ENCODE data around the gene SEC14L1.

Gene SEC14L1

DNA sequence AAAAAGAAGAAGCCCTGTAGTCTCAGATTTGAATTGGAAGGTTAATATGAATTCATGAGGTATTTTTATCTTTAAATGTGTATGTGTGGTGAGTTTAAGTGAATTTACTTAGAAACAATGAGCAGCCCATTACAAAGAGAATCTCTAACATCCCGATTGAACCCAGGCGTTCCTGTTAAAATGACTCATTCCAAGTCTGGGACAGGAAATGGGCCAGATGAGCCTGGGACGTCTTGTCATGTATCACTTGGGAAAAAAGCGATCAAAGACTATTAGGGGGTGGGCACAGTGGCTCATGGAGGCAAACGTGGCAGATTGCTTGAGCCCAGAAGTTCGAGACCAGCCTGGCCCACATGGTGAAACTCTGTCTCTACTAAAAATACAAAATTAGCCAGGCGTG, 81.6 kb downstream of the SEC14L1 start:
- H2BK5ac ChIP-seq (ENCODE audit: low read depth, low read length, poor library complexity) = no peak overlapping the region
- H3K79me2 ChIP-seq (ENCODE audit: control insufficient read depth, insufficient read depth, low read length, poor library complexity) = no peaks in the 10 kb centered on the region
- H2AFZ ChIP-seq (ENCODE audit: insufficient read depth, low read length, poor library complexity) = no peak overlapping the region
- H4K8ac ChIP-seq (ENCODE audit: low read depth, low read length) = no peak overlapping the region
- no peak overlapping the region for H3K4me3 ChIP-seq (ENCODE audit: low read depth, low read length)
- H3K23ac ChIP-seq (ENCODE audit: low read length) = no peak overlapping the region
- H4K12ac ChIP-seq (ENCODE audit: low read depth, low read length) = no peak overlapping the region
- no peaks in the 10 kb centered on the region for H3K9me3 ChIP-seq (ENCODE audit: insufficient read depth, low read depth, low read length)
- no peak overlapping the region for H3K4ac ChIP-seq (ENCODE audit: low read depth, low read length)
- no peaks in the 10 kb centered on the region for H3K27me3 ChIP-seq (ENCODE audit: insufficient read depth, low read length)
- no peak overlapping the region for H3K14ac ChIP-seq (ENCODE audit: low read length)
- H3K36me3 ChIP-seq (ENCODE audit: control insufficient read depth in 1 of 2, insufficient read depth in 2 of 2, low read length in 2 of 2) = peaks cover 9 to 14% of the 10 kb centered on the region in 2 experiments
- no peak overlapping the region for H3K4me2 ChIP-seq (ENCODE audit: low read length)
- H2BK120ac ChIP-seq (ENCODE audit: insufficient read depth, low read length, poor library complexity) = no peak overlapping the region
- DNase-seq = no peak
- H3K4me1 ChIP-seq (ENCODE audit: control insufficient read depth in 1 of 2, insufficient read depth in 2 of 2, low read length in 2 of 2) = no peaks in the 10 kb centered on the region
- no peak overlapping the region for H3K27ac ChIP-seq (ENCODE audit: low read depth, low read length)
- H2AK5ac ChIP-seq (ENCODE audit: low read length) = no peak overlapping the region
- H3K9ac ChIP-seq (ENCODE audit: low read length) = no peak overlapping the region
- H3K79me1 ChIP-seq (ENCODE audit: low read length) = no peaks in the 10 kb centered on the region
- H4K91ac ChIP-seq (ENCODE audit: low read depth, low read length) = no peak overlapping the region
- H2BK12ac ChIP-seq (ENCODE audit: low read length) = no peak overlapping the region
- WGBS (ENCODE audit: extremely low coverage, insufficient coverage, insufficient read length) = no CpG with 5 or more reads among the region's 7 CpGs
- no peak overlapping the region for H3K18ac ChIP-seq (ENCODE audit: low read length)

DNA sequence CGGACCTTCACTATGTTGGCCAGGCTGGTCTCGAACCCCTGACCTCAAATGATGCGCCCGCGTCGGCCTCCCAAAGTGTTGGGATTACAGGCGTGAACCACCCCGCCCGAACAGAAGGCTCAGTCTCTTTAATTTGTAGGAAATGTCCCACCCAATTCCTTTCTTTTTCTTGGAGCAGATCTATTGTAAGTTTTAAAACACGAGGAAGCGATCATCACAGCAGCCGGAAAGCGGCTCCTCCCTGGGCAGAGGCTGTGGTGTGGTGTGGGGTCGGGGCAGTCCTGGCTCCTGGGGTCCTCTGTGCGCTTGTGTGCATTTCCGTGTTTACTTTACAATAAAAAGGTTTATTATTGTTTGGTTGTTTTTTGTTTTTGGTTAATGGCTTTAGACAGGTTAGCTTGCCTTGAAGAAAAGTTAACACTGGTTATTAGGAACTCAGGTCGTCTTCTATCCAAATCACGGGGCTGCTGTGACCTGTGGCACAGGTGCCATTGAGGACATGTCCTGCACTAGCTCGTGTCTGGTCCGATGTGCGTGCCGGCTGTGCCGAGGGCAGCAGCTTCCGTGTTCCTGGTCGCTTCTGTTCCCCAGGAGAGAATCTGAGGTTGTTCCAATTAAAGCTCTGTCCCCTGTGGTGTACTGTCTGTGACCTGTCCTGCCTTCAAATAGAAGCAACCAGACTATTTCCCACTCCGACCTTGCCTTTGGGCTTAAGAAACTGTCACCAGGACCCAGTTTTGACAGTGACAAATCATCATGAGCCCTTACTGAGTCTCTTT, 83.1 kb downstream of the SEC14L1 start:
- Histone ChIP-seq H4K8ac (ENCODE audit: low read depth, low read length) (no peak overlapping the region), H3K4ac (ENCODE audit: low read depth, low read length) (no peak overlapping the region), H3K23ac (ENCODE audit: low read length) (no peak overlapping the region), H3K9ac (ENCODE audit: low read length) (no peak overlapping the region), H3K79me2 (ENCODE audit: control insufficient read depth, insufficient read depth, low read length, poor library complexity) (no peaks in the 10 kb centered on the region), H2BK5ac (ENCODE audit: low read depth, low read length, poor library complexity) (no peak overlapping the region), H3K4me2 (ENCODE audit: low read length) (no peak overlapping the region), H3K18ac (ENCODE audit: low read length) (no peak overlapping the region), H3K27me3 (ENCODE audit: insufficient read depth, low read length) (no peaks in the 10 kb centered on the region), H4K91ac (ENCODE audit: low read depth, low read length) (no peak overlapping the region), H3K4me3 (ENCODE audit: low read depth, low read length) (no peak overlapping the region), H3K9me3 (ENCODE audit: insufficient read depth, low read depth, low read length) (no peaks in the 10 kb centered on the region), H3K27ac (ENCODE audit: low read depth, low read length) (no peak overlapping the region), H3K14ac (ENCODE audit: low read length) (no peak overlapping the region), H3K36me3 (ENCODE audit: control insufficient read depth in 1 of 2, insufficient read depth in 2 of 2, low read length in 2 of 2) (peaks cover 4% of the 10 kb centered on the region in 2 experiments), H2BK120ac (ENCODE audit: insufficient read depth, low read length, poor library complexity) (no peak overlapping the region), H3K4me1 (ENCODE audit: control insufficient read depth in 1 of 2, insufficient read depth in 2 of 2, low read length in 2 of 2) (no peaks in the 10 kb centered on the region), H2AFZ (ENCODE audit: insufficient read depth, low read length, poor library complexity) (no peak overlapping the region), H2AK5ac (ENCODE audit: low read length) (no peak overlapping the region), H3K79me1 (ENCODE audit: low read length) (no peaks in the 10 kb centered on the region), H4K12ac (ENCODE audit: low read depth, low read length) (no peak overlapping the region), H2BK12ac (ENCODE audit: low read length) (no peak overlapping the region)
- no peak for DNase-seq
- no CpG with 5 or more reads among the region's 26 CpGs for WGBS (ENCODE audit: extremely low coverage, insufficient coverage, insufficient read length)

DNA sequence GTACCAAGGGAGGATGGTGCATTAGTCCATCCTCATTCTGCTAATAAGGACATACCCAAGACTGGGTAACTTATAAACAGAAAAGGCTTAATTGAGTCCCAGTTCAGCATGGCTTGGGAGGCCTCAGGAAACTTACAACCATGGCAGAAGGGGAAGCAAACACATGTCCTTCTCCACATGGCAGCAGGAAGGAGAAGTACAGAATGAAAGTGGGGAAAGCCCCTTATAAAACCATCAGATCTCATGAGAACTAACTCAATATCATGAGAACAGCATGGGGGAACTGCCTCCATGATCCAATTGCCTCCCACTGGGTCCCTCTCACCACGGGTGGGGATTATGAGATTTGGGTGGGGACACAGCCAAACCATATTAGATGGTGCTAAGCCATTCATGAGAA, 84.5 kb downstream of the SEC14L1 start:
- no peak overlapping the region for H3K27ac ChIP-seq (ENCODE audit: low read depth, low read length)
- no peak overlapping the region for H2BK120ac ChIP-seq (ENCODE audit: insufficient read depth, low read length, poor library complexity)
- no peak overlapping the region for H4K12ac ChIP-seq (ENCODE audit: low read depth, low read length)
- no peak overlapping the region for H3K9ac ChIP-seq (ENCODE audit: low read length)
- H3K4me2 ChIP-seq (ENCODE audit: low read length) = no peak overlapping the region
- DNase-seq = no peak
- no peak overlapping the region for H2BK12ac ChIP-seq (ENCODE audit: low read length)
- no peaks in the 10 kb centered on the region for H3K27me3 ChIP-seq (ENCODE audit: insufficient read depth, low read length)
- no peak overlapping the region for H2AFZ ChIP-seq (ENCODE audit: insufficient read depth, low read length, poor library complexity)
- no peak overlapping the region for H3K14ac ChIP-seq (ENCODE audit: low read length)
- no CpG with 5 or more reads among the region's 1 CpG for WGBS (ENCODE audit: extremely low coverage, insufficient coverage, insufficient read length)
- H3K18ac ChIP-seq (ENCODE audit: low read length) = no peak overlapping the region
- H2AK5ac ChIP-seq (ENCODE audit: low read length) = no peak overlapping the region
- no peak overlapping the region for H3K4me3 ChIP-seq (ENCODE audit: low read depth, low read length)
- H2BK5ac ChIP-seq (ENCODE audit: low read depth, low read length, poor library complexity) = no peak overlapping the region
- H3K79me2 ChIP-seq (ENCODE audit: control insufficient read depth, insufficient read depth, low read length, poor library complexity) = no peaks in the 10 kb centered on the region
- H3K4me1 ChIP-seq (ENCODE audit: control insufficient read depth in 1 of 2, insufficient read depth in 2 of 2, low read length in 2 of 2) = no peaks in the 10 kb centered on the region
- H4K8ac ChIP-seq (ENCODE audit: low read depth, low read length) = no peak overlapping the region
- no peak overlapping the region for H3K23ac ChIP-seq (ENCODE audit: low read length)
- no peaks in the 10 kb centered on the region for H3K9me3 ChIP-seq (ENCODE audit: insufficient read depth, low read depth, low read length)
- no peak overlapping the region for H4K91ac ChIP-seq (ENCODE audit: low read depth, low read length)
- no peak overlapping the region for H3K4ac ChIP-seq (ENCODE audit: low read depth, low read length)
- H3K79me1 ChIP-seq (ENCODE audit: low read length) = no peaks in the 10 kb centered on the region
- no peaks in the 10 kb centered on the region for H3K36me3 ChIP-seq (ENCODE audit: control insufficient read depth in 1 of 2, insufficient read depth in 2 of 2, low read length in 2 of 2)

DNA sequence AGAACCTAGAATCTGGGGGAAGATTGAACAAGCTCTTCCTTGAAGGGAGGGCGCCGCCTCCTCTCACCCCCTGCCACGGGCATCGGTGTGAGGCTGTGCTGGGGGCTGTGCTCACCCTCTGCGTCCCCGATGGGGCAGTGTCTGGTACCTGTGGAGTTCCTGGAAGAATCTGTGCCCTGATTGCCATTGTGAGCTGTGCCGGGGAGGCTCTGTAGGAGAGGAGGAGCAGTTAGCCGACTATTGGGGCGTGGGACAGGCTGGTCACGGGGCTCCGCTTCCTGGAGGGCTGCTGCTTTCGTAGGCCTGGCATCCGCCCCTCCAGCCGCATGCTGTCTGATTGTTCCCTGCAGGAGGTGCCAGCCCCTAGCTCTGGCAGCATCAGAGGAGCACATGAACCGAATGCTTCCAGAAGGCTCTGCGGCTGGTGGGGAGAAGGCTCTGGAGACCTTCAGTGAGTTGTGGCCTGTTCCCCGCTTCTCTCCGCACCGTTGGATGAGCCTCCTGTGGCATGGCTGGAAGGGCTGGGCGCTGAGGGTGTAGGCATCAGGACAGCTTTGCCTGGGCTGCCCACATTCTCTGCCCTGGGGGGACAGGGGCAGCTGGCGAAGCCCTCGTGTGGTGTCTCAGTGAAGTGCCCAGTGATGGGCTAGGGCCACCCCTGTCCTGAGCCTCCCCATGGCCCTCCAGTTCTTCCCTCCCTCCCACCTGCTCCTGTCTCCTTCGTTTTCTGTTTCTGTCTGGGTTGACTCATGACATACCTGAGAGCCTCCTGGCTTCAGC, 86.9 kb downstream of the SEC14L1 start:
- no CpG with 5 or more reads among the region's 23 CpGs for WGBS (ENCODE audit: extremely low coverage, insufficient coverage, insufficient read length)
- no peak overlapping the region for H2AFZ ChIP-seq (ENCODE audit: insufficient read depth, low read length, poor library complexity)
- no peaks in the 10 kb centered on the region for H3K27me3 ChIP-seq (ENCODE audit: insufficient read depth, low read length)
- H3K23ac ChIP-seq (ENCODE audit: low read length) = no peak overlapping the region
- no peak overlapping the region for H3K4me2 ChIP-seq (ENCODE audit: low read length)
- H3K4me3 ChIP-seq (ENCODE audit: low read depth, low read length) = no peak overlapping the region
- no peak overlapping the region for H4K8ac ChIP-seq (ENCODE audit: low read depth, low read length)
- no peak overlapping the region for H3K4ac ChIP-seq (ENCODE audit: low read depth, low read length)
- H3K14ac ChIP-seq (ENCODE audit: low read length) = no peak overlapping the region
- H3K36me3 ChIP-seq (ENCODE audit: control insufficient read depth in 1 of 2, insufficient read depth in 2 of 2, low read length in 2 of 2) = no peaks in the 10 kb centered on the region
- H3K79me2 ChIP-seq (ENCODE audit: control insufficient read depth, insufficient read depth, low read length, poor library complexity) = no peaks in the 10 kb centered on the region
- H4K12ac ChIP-seq (ENCODE audit: low read depth, low read length) = no peak overlapping the region
- H3K79me1 ChIP-seq (ENCODE audit: low read length) = no peaks in the 10 kb centered on the region
- no peaks in the 10 kb centered on the region for H3K4me1 ChIP-seq (ENCODE audit: control insufficient read depth in 1 of 2, insufficient read depth in 2 of 2, low read length in 2 of 2)
- no peaks in the 10 kb centered on the region for H3K9me3 ChIP-seq (ENCODE audit: insufficient read depth, low read depth, low read length)
- DNase-seq = no peak
- H2BK5ac ChIP-seq (ENCODE audit: low read depth, low read length, poor library complexity) = no peak overlapping the region
- no peak overlapping the region for H3K9ac ChIP-seq (ENCODE audit: low read length)
- no peak overlapping the region for H2BK12ac ChIP-seq (ENCODE audit: low read length)
- H3K18ac ChIP-seq (ENCODE audit: low read length) = no peak overlapping the region
- no peak overlapping the region for H2BK120ac ChIP-seq (ENCODE audit: insufficient read depth, low read length, poor library complexity)
- H3K27ac ChIP-seq (ENCODE audit: low read depth, low read length) = no peak overlapping the region
- no peak overlapping the region for H2AK5ac ChIP-seq (ENCODE audit: low read length)
- H4K91ac ChIP-seq (ENCODE audit: low read depth, low read length) = no peak overlapping the region

All from trophoblast cell (in vitro differentiated cells and primary cell).